Colonic mucosa (tissue), 4 donors: Measurements from ENCODE around the gene EEFSEC. TPM values are rescaled to one million over a fixed set of nuclear protein-coding genes. Genes with fewer than 3 reads are reported as not detected.

ENCODE experiments used
- DNase-seq: peaks from one replicate; pipeline ENCODE4 v3.0.0-alpha.2; 2020
- H3K27ac ChIP-seq: fragments of 200-600 bp; one replicate; pipeline ENCODE4 v1.8.0; 2021
- H3K27me3 ChIP-seq: fragments of 200-600 bp; one replicate; pipeline ENCODE4 v1.8.0; 2021
- H3K36me3 ChIP-seq: fragments of 200-600 bp; one replicate; pipeline ENCODE4 v1.8.0; 2021
- H3K4me1 ChIP-seq: fragments of 200-600 bp; one replicate; pipeline ENCODE4 v1.8.0; 2021; ENCODE audit warnings: mild to moderate bottlenecking
- H3K4me3 ChIP-seq: fragments of 200-600 bp; one replicate; pipeline ENCODE4 v1.8.0; 2021
- H3K9ac ChIP-seq, 2 donors: one replicate each; pipeline ENCODE4 v1.7.0; 2013; ENCODE audit warnings: control low read depth in 2 of 2, low read depth in 2 of 2, low read length in 2 of 2
- H3K9me3 ChIP-seq: fragments of 200-600 bp; one replicate; pipeline ENCODE4 v1.8.0; 2021
- CTCF ChIP-seq: fragments of 200-600 bp; IDR thresholded peaks from one replicate; pipeline ENCODE4 v1.8.0; 2022; ENCODE audit warnings: antibody characterized with exemption, mild to moderate bottlenecking
- intact Hi-C: fragments of 100-400 bp; cut with DNase I; formaldehyde crosslinking; loops from one replicate; pipeline ENCODE4 v1.14.1; 2022
- total RNA-seq, 2 donors: library from RNA; stranded (reverse); fragmentation: NEBNext Ultra II Directional in 1 of 2; extraction: Animal tissue kit (Norgen Biotek cat#: 25700) in 1 of 2; gene quantifications; one replicate each; pipeline ENCODE4 v1.2.1, GENCODE V29; 2021
- donor health status: healthy.
- donor health status: DM: no; HTN: no; CAD: no.
- donor health status: DM: no; HTN: no; CAD: no.

Gene EEFSEC
- total RNA-seq, 2 donors from 2014 or later = 8.6 to 16.6 TPM

- TF ChIP-seq CTCF = no peak
- no peak overlapping the region for H3K27ac ChIP-seq
- H3K27me3 ChIP-seq = no peaks in the 10 kb centered on the region
- no peak overlapping the region for H3K9ac ChIP-seq
- H3K9me3 ChIP-seq = no peaks in the 10 kb centered on the region
- no peaks in the 10 kb centered on the region for H3K4me1 ChIP-seq
- no peak for DNase-seq
- H3K4me3 ChIP-seq = no peak overlapping the region
- intact Hi-C loops = no loop called here
- H3K36me3 ChIP-seq = no peaks in the 10 kb centered on the region
Observed at GRCh38 chr3:128266453-128266852, 113.2 kb downstream of the EEFSEC start.

- Histone ChIP-seq H3K36me3 (no peaks in the 10 kb centered on the region), H3K4me3 (no peak overlapping the region), H3K27me3 (no peaks in the 10 kb centered on the region), H3K27ac (no peak overlapping the region), H3K9me3 (no peaks in the 10 kb centered on the region), H3K4me1 (no peaks in the 10 kb centered on the region), H3K9ac (no peak overlapping the region)
- intact Hi-C loops = no loop called here
- no peak for DNase-seq
- TF ChIP-seq CTCF = no peak
Observed at GRCh38 chr3:128267541-128267940, 114.3 kb downstream of the EEFSEC start.

- intact Hi-C loops = no loop called here
- no peak for TF ChIP-seq CTCF
- Histone ChIP-seq H3K27me3 (no peaks in the 10 kb centered on the region), H3K4me1 (no peaks in the 10 kb centered on the region), H3K9me3 (no peaks in the 10 kb centered on the region), H3K4me3 (no peak overlapping the region), H3K9ac (no peak overlapping the region), H3K27ac (no peak overlapping the region), H3K36me3 (no peaks in the 10 kb centered on the region)
- DNase-seq = no peak
Observed at GRCh38 chr3:128269006-128269775, 115.9 kb downstream of the EEFSEC start.

GRCh38 chr3:128269796-128270195 lies 116.5 kb downstream of the EEFSEC start:
- no peak for TF ChIP-seq CTCF
- intact Hi-C loops = no loop called here
- no peak overlapping the region for H3K9ac ChIP-seq
- no peaks in the 10 kb centered on the region for H3K27me3 ChIP-seq
- no peak for DNase-seq
- no peaks in the 10 kb centered on the region for H3K36me3 ChIP-seq
- H3K4me1 ChIP-seq = no peaks in the 10 kb centered on the region
- no peak overlapping the region for H3K27ac ChIP-seq
- no peak overlapping the region for H3K4me3 ChIP-seq
- H3K9me3 ChIP-seq = no peaks in the 10 kb centered on the region

- H3K27ac ChIP-seq = no peak overlapping the region
- no peak overlapping the region for H3K9ac ChIP-seq
- no peak for TF ChIP-seq CTCF
- no peaks in the 10 kb centered on the region for H3K27me3 ChIP-seq
- DNase-seq = no peak
- H3K4me3 ChIP-seq = no peak overlapping the region
- H3K4me1 ChIP-seq = no peaks in the 10 kb centered on the region
- H3K9me3 ChIP-seq = no peaks in the 10 kb centered on the region
- intact Hi-C loops = no loop called here
- no peaks in the 10 kb centered on the region for H3K36me3 ChIP-seq
Observed at GRCh38 chr3:128270559-128271492, 117.5 kb downstream of the EEFSEC start.
